ENCODE measurements around the gene FLRT2. TPM values are rescaled to one million over a fixed set of nuclear protein-coding genes. Genes with fewer than 3 reads are reported as not detected.

FLRT2 gene
- polyA plus RNA-seq, 3 donors, result 0.01 TPM; not detected in 2

- 100% methylated on average over 1 of the region's 4 CpGs for WGBS (ENCODE audit: insufficient coverage)
Measured at GRCh38 chr14:85482552-85482951, 47.4 kb upstream of the FLRT2 start.

GRCh38 chr14:85483037-85483436, 46.9 kb upstream of the FLRT2 start:
- no peak overlapping the region for H3K27ac ChIP-seq (ENCODE audit: low read depth in 1 of 2, low read length in 2 of 2)
- H2AFZ ChIP-seq (ENCODE audit: insufficient read depth, low read depth, low read length, poor library complexity, severe bottlenecking), result no peak overlapping the region
- H3K4me1 ChIP-seq (ENCODE audit: control insufficient read depth in 1 of 2, insufficient read depth in 2 of 2, low read length in 2 of 2), result no peaks in the 10 kb centered on the region
- H3K4me2 ChIP-seq (replicated peaks; ENCODE audit: extremely low read depth, low read length, poor library complexity, severe bottlenecking), result no peak overlapping the region
- intact Hi-C loops (cut with micrococcal nuclease), result no loop called here
- TF ChIP-seq, protein P1, sequence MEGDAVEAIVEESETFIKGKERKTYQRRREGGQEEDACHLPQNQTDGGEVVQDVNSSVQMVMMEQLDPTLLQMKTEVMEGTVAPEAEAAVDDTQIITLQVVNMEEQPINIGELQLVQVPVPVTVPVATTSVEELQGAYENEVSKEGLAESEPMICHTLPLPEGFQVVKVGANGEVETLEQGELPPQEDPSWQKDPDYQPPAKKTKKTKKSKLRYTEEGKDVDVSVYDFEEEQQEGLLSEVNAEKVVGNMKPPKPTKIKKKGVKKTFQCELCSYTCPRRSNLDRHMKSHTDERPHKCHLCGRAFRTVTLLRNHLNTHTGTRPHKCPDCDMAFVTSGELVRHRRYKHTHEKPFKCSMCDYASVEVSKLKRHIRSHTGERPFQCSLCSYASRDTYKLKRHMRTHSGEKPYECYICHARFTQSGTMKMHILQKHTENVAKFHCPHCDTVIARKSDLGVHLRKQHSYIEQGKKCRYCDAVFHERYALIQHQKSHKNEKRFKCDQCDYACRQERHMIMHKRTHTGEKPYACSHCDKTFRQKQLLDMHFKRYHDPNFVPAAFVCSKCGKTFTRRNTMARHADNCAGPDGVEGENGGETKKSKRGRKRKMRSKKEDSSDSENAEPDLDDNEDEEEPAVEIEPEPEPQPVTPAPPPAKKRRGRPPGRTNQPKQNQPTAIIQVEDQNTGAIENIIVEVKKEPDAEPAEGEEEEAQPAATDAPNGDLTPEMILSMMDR (IDR thresholded peaks at IDR 0.05), result no peak
- H3K4me1 Mint-ChIP-seq, result no peaks in the 10 kb centered on the region
- peaks cover 0 to 2% (median 0%) of the 10 kb centered on the region in 3 donors for H3K27me3 Mint-ChIP-seq (ENCODE audit: low read depth in 3 of 3)
- H3K36me3 Mint-ChIP-seq, result no peaks in the 10 kb centered on the region
- no peak overlapping the region for H3K27ac Mint-ChIP-seq
- H3K9ac ChIP-seq (ENCODE audit: insufficient read depth, low read length, poor library complexity, severe bottlenecking), result no peak overlapping the region
- H3K36me3 ChIP-seq (replicated peaks in 1 of 2; ENCODE audit: control insufficient read depth in 1 of 2, insufficient read depth in 2 of 2, low read length in 2 of 2), result no peaks in the 10 kb centered on the region
- H3K27me3 ChIP-seq (ENCODE audit: control insufficient read depth in 2 of 2, insufficient read depth in 2 of 2, low read length in 2 of 2), result no peaks in the 10 kb centered on the region
- no peak overlapping the region for H3K4me3 ChIP-seq (replicated peaks in 1 of 3; ENCODE audit: low read depth in 2 of 3, low read length in 3 of 3)
- WGBS (ENCODE audit: insufficient coverage), result no CpG with 5 or more reads among the region's 2 CpGs
- no peaks in the 10 kb centered on the region for H4K20me1 ChIP-seq (ENCODE audit: insufficient read depth, low read length)
- H3K79me2 ChIP-seq (ENCODE audit: insufficient read depth, low read length), result no peaks in the 10 kb centered on the region
- no peak overlapping the region for H3K4me3 Mint-ChIP-seq
- no peak for DNase-seq
- peaks cover 0 to 4% (median 0%) of the 10 kb centered on the region in 7 donors for H3K9me3 Mint-ChIP-seq
- no peaks in the 10 kb centered on the region for H3K9me3 ChIP-seq (replicated peaks in 1 of 2; ENCODE audit: control insufficient read depth in 1 of 2, insufficient read depth in 1 of 2, low read length in 2 of 2)

More at GRCh38 chr14:85482552-85482951, 47.4 kb upstream of the FLRT2 start:
- Histone ChIP-seq H2AFZ (ENCODE audit: insufficient read depth, low read depth, low read length, poor library complexity, severe bottlenecking) (no peak overlapping the region), H3K4me2 (replicated peaks; ENCODE audit: extremely low read depth, low read length, poor library complexity, severe bottlenecking) (no peak overlapping the region), H3K9me3 (replicated peaks in 1 of 2; ENCODE audit: control insufficient read depth in 1 of 2, insufficient read depth in 1 of 2, low read length in 2 of 2) (no peaks in the 10 kb centered on the region), H3K4me1 (ENCODE audit: control insufficient read depth in 1 of 2, insufficient read depth in 2 of 2, low read length in 2 of 2) (no peaks in the 10 kb centered on the region), H3K79me2 (ENCODE audit: insufficient read depth, low read length) (no peaks in the 10 kb centered on the region), H3K27me3 (ENCODE audit: control insufficient read depth in 2 of 2, insufficient read depth in 2 of 2, low read length in 2 of 2) (no peaks in the 10 kb centered on the region), H3K4me3 (replicated peaks in 1 of 3; ENCODE audit: low read depth in 2 of 3, low read length in 3 of 3) (no peak overlapping the region), H3K9ac (ENCODE audit: insufficient read depth, low read length, poor library complexity, severe bottlenecking) (no peak overlapping the region), H4K20me1 (ENCODE audit: insufficient read depth, low read length) (no peaks in the 10 kb centered on the region), H3K27ac (ENCODE audit: low read depth in 1 of 2, low read length in 2 of 2) (no peak overlapping the region), H3K36me3 (replicated peaks in 1 of 2; ENCODE audit: control insufficient read depth in 1 of 2, insufficient read depth in 2 of 2, low read length in 2 of 2) (no peaks in the 10 kb centered on the region)
- TF ChIP-seq, protein P1 (IDR thresholded peaks at IDR 0.05), result no peak
- intact Hi-C loops (cut with micrococcal nuclease), result no loop called here
- H3K4me1 Mint-ChIP-seq, result no peaks in the 10 kb centered on the region
- no peak for DNase-seq
- H3K4me3 Mint-ChIP-seq, result no peak overlapping the region
- H3K9me3 Mint-ChIP-seq, result peaks cover 0 to 4% (median 0%) of the 10 kb centered on the region in 7 donors
- H3K27me3 Mint-ChIP-seq (ENCODE audit: low read depth in 3 of 3), result peaks cover 0 to 2% (median 0%) of the 10 kb centered on the region in 3 donors
- H3K36me3 Mint-ChIP-seq, result no peaks in the 10 kb centered on the region
- H3K27ac Mint-ChIP-seq, result no peak overlapping the region

Measured in CD14-positive monocyte (primary cell).